Mesendoderm (in vitro differentiated cells): ENCODE data around the gene ACOT11.
A peak's percentile ranks its signal among the peaks of the same experiment; 100 is the strongest.

Experiments used
- DNase-seq: peaks from one replicate; pipeline ENCODE4 v3.0.0; 2013
- H2AK5ac ChIP-seq: 2 replicates; pipeline ENCODE4 v1.6.1; 2013; ENCODE audit warnings: low read length, inconsistent platforms
- H2BK120ac ChIP-seq: 2 replicates; pipeline ENCODE4 v1.6.1; 2013; ENCODE audit warnings: low read depth, mild to moderate bottlenecking, low read length, moderate library complexity, mixed read lengths
- H2BK15ac ChIP-seq: replicated peaks from 2 replicates; pipeline ENCODE4 v1.6.1; 2013; ENCODE audit warnings: low read depth, mild to moderate bottlenecking, moderate library complexity
- H2BK5ac ChIP-seq: 2 replicates; pipeline ENCODE4 v1.6.1; 2013; ENCODE audit warnings: low read length, inconsistent platforms
- H3K18ac ChIP-seq: 2 replicates; pipeline ENCODE4 v1.6.1; 2013; ENCODE audit warnings: mild to moderate bottlenecking, low read length, mixed read lengths
- H3K23ac ChIP-seq: one replicate; pipeline ENCODE4 v1.6.1; 2013; ENCODE audit warnings: low read length
- H3K27ac ChIP-seq: 2 replicates; pipeline ENCODE4 v1.5.1; 2013; ENCODE audit warnings: low read depth, mild to moderate bottlenecking, inconsistent platforms, low read length, moderate library complexity
- H3K27me3 ChIP-seq: 2 replicates; pipeline ENCODE4 v1.6.1; 2013; ENCODE audit warnings: low read length, control low read depth, mild to moderate bottlenecking, inconsistent platforms; ENCODE audit not compliant: insufficient read depth, poor library complexity
- H3K36me3 ChIP-seq: 2 replicates; pipeline ENCODE4 v1.6.1; 2013; ENCODE audit warnings: low read length, inconsistent platforms; ENCODE audit not compliant: control insufficient read depth, insufficient read depth
- H3K4ac ChIP-seq: one replicate; pipeline ENCODE4 v1.6.1; 2013; ENCODE audit warnings: low read depth, mild to moderate bottlenecking, low read length, moderate library complexity
- H3K4me1 ChIP-seq: 2 replicates; pipeline ENCODE4 v1.6.1; 2013; ENCODE audit warnings: low read depth, low read length, inconsistent platforms; ENCODE audit not compliant: control insufficient read depth
- H3K4me2 ChIP-seq: 2 replicates; pipeline ENCODE4 v1.6.1; 2013; ENCODE audit warnings: low read length
- H3K4me3 ChIP-seq: 2 replicates; pipeline ENCODE4 v1.5.1; 2013; ENCODE audit warnings: mild to moderate bottlenecking, low read length
- H3K56ac ChIP-seq: one replicate; pipeline ENCODE4 v1.6.1; 2013; ENCODE audit warnings: low read length
- H3K79me1 ChIP-seq: 2 replicates; pipeline ENCODE4 v1.6.1; 2013; ENCODE audit warnings: low read length, inconsistent platforms
- H3K79me2 ChIP-seq: 2 replicates; pipeline ENCODE4 v1.6.1; 2013; ENCODE audit warnings: mild to moderate bottlenecking, low read length; ENCODE audit not compliant: control insufficient read depth, insufficient read depth
- H3K9ac ChIP-seq: 2 replicates; pipeline ENCODE4 v1.6.1; 2013; ENCODE audit warnings: low read length, inconsistent platforms
- H4K5ac ChIP-seq: one replicate; pipeline ENCODE4 v1.6.1; 2013; ENCODE audit warnings: low read length
- H4K8ac ChIP-seq: one replicate; pipeline ENCODE4 v1.6.1; 2013; ENCODE audit warnings: low read depth, mild to moderate bottlenecking, control low read depth, low read length, moderate library complexity
- WGBS: extraction: QIAGEN DNeasy Blood & Tissue Kit; methylation state at CpG from one replicate; pipeline ENCODE4 v1.1.7; 2013; ENCODE audit warnings: low lambda C conversion rate, missing lambda C conversion rate; ENCODE audit not compliant: insufficient coverage; ENCODE audit errors: extremely low coverage; 5-methylcytosine and 5-hydroxymethylcytosine counted together

The ACOT11 gene

GRCh38 chr1:54574158-54574778 lies 26.2 kb downstream of the ACOT11 start:
- Histone ChIP-seq H2BK5ac (no peak overlapping the region), H3K4ac (no peak overlapping the region), H2BK15ac (no peak overlapping the region), H3K4me3 (no peak overlapping the region), H3K79me2 (no peaks in the 10 kb centered on the region), H4K8ac (no peak overlapping the region), H3K4me1 (peaks cover 13% of the 10 kb centered on the region), H2BK120ac (no peak overlapping the region), H3K23ac (no peak overlapping the region), H3K27me3 (no peaks in the 10 kb centered on the region), H4K5ac (no peak overlapping the region), H3K79me1 (no peaks in the 10 kb centered on the region), H3K36me3 (no peaks in the 10 kb centered on the region), H3K27ac (no peak overlapping the region), H3K9ac (no peak overlapping the region), H3K18ac (no peak overlapping the region), H2AK5ac (no peak overlapping the region), H3K56ac (no peak overlapping the region), H3K4me2 (no peak overlapping the region)
- no peak for DNase-seq
- WGBS = no CpG with 5 or more reads among the region's 12 CpGs

- H3K56ac ChIP-seq = no peak overlapping the region
- no peak overlapping the region for H3K4me3 ChIP-seq
- no peaks in the 10 kb centered on the region for H3K79me1 ChIP-seq
- no peak overlapping the region for H3K27ac ChIP-seq
- H2BK15ac ChIP-seq = no peak overlapping the region
- H3K4ac ChIP-seq = no peak overlapping the region
- no peak overlapping the region for H2BK5ac ChIP-seq
- H4K8ac ChIP-seq = no peak overlapping the region
- no peaks in the 10 kb centered on the region for H3K36me3 ChIP-seq
- DNase-seq = peak; percentile 44
- no peak overlapping the region for H4K5ac ChIP-seq
- no peak overlapping the region for H3K9ac ChIP-seq
- no peak overlapping the region for H3K23ac ChIP-seq
- no peaks in the 10 kb centered on the region for H3K27me3 ChIP-seq
- H3K79me2 ChIP-seq = no peaks in the 10 kb centered on the region
- no peak overlapping the region for H3K4me2 ChIP-seq
- no CpG with 5 or more reads among the region's 3 CpGs for WGBS
- H3K18ac ChIP-seq = no peak overlapping the region
- no peak overlapping the region for H2BK120ac ChIP-seq
- no peak overlapping the region for H2AK5ac ChIP-seq
- peaks cover 13% of the 10 kb centered on the region for H3K4me1 ChIP-seq
Observed at GRCh38 chr1:54575161-54575560, 27.1 kb downstream of the ACOT11 start.

GRCh38 chr1:54575605-54576290 lies 27.7 kb downstream of the ACOT11 start:
- Histone ChIP-seq H3K79me1 (no peaks in the 10 kb centered on the region), H3K18ac (no peak overlapping the region), H3K36me3 (no peaks in the 10 kb centered on the region), H2BK5ac (no peak overlapping the region), H3K4me2 (no peak overlapping the region), H3K79me2 (no peaks in the 10 kb centered on the region), H2AK5ac (no peak overlapping the region), H4K5ac (no peak overlapping the region), H3K27me3 (no peaks in the 10 kb centered on the region), H2BK120ac (no peak overlapping the region), H3K27ac (no peak overlapping the region), H3K4me3 (no peak overlapping the region), H3K56ac (no peak overlapping the region), H3K9ac (no peak overlapping the region), H3K23ac (no peak overlapping the region), H3K4me1 (peaks cover 13% of the 10 kb centered on the region), H2BK15ac (no peak overlapping the region), H3K4ac (no peak overlapping the region), H4K8ac (no peak overlapping the region)
- WGBS = no CpG with 5 or more reads among the region's 8 CpGs
- DNase-seq = no peak

GRCh38 chr1:54577612-54578011 lies 29.6 kb downstream of the ACOT11 start:
- Histone ChIP-seq H3K27ac (no peak overlapping the region), H3K27me3 (no peaks in the 10 kb centered on the region), H3K4me3 (no peak overlapping the region), H3K36me3 (no peaks in the 10 kb centered on the region), H3K79me1 (no peaks in the 10 kb centered on the region), H3K4ac (no peak overlapping the region), H4K5ac (no peak overlapping the region), H3K9ac (no peak overlapping the region), H3K23ac (no peak overlapping the region), H3K56ac (no peak overlapping the region), H4K8ac (no peak overlapping the region), H2BK5ac (no peak overlapping the region), H2BK120ac (no peak overlapping the region), H2AK5ac (no peak overlapping the region), H3K79me2 (no peaks in the 10 kb centered on the region), H2BK15ac (no peak overlapping the region), H3K18ac (no peak overlapping the region), H3K4me1 (peaks cover 3% of the 10 kb centered on the region), H3K4me2 (no peak overlapping the region)
- WGBS = no CpG with 5 or more reads among the region's 6 CpGs
- DNase-seq = no peak

GRCh38 chr1:54579337-54579781 lies 31.3 kb downstream of the ACOT11 start:
- H3K4me1 ChIP-seq = peaks cover 3% of the 10 kb centered on the region
- no peak overlapping the region for H3K23ac ChIP-seq
- no peak overlapping the region for H3K4me3 ChIP-seq
- H4K5ac ChIP-seq = no peak overlapping the region
- no peak overlapping the region for H3K4ac ChIP-seq
- no peak overlapping the region for H2BK15ac ChIP-seq
- no peak overlapping the region for H2BK120ac ChIP-seq
- no peaks in the 10 kb centered on the region for H3K36me3 ChIP-seq
- no peak overlapping the region for H2AK5ac ChIP-seq
- peak overlapping the region; percentile 10 for H3K56ac ChIP-seq
- no CpG with 5 or more reads among the region's 4 CpGs for WGBS
- no peak overlapping the region for H3K4me2 ChIP-seq
- H3K79me1 ChIP-seq = no peaks in the 10 kb centered on the region
- H3K27me3 ChIP-seq = no peaks in the 10 kb centered on the region
- H3K79me2 ChIP-seq = no peaks in the 10 kb centered on the region
- no peak overlapping the region for H3K9ac ChIP-seq
- H2BK5ac ChIP-seq = no peak overlapping the region
- H3K18ac ChIP-seq = peak overlapping the region; percentile 15
- DNase-seq = peak; percentile 65
- H4K8ac ChIP-seq = no peak overlapping the region
- H3K27ac ChIP-seq = peak overlapping the region; percentile 17
